PC-3 (cell line): Measurements from ENCODE around the gene GPD2. TPM values are rescaled to one million over a fixed set of nuclear protein-coding genes. Genes with fewer than 3 reads are reported as not detected.

ENCODE experiments used
- ATAC-seq: fragments of 200-7000 bp; cut with Tn5 transposase; 2 replicates; pipeline ENCODE4 v1.9.1; 2020; ENCODE audit warnings: mild to moderate bottlenecking, moderate library complexity
- BruUV-seq: library from RNA; stranded (reverse); fragments of 400-500 nt; replicated peaks from 2 replicates; lab custom pipeline; 2021; lab: Mats Ljungman, UMichigan
- CTCF ChIA-PET: fragments of 300-600 bp; sonication (Branson Sonifier 250); formaldehyde crosslinking; loops from one replicate; lab custom pipeline; 2022; ENCODE audit warnings: antibody characterized with exemption; lab: Charles Lee
- POLR2A ChIA-PET: fragments of 300-600 bp; sonication (Branson Sonifier 250); formaldehyde crosslinking; loops from one replicate; lab custom pipeline; 2022; ENCODE audit warnings: antibody characterized with exemption; ENCODE audit not compliant: unreplicated experiment; lab: Charles Lee
- DNase-seq: peaks from one replicate; pipeline ENCODE4 v3.0.0-alpha.2; 2015
- H2AFZ ChIP-seq: fragments of 300-600 bp; sonication (generic); 2 replicates; pipeline ENCODE4 v1.6.0; 2016; ENCODE audit warnings: antibody characterized with exemption, low read length
- H3F3A ChIP-seq: fragments of 300-600 bp; sonication (generic); one replicate; pipeline ENCODE4 v1.6.0; 2017; ENCODE audit warnings: antibody characterized with exemption, low read length, control low read depth, mild to moderate bottlenecking; ENCODE audit not compliant: unreplicated experiment
- H3K27ac ChIP-seq: fragments of 300-600 bp; sonication (generic); 2 replicates; pipeline ENCODE4 v1.5.1; 2016; ENCODE audit warnings: mild to moderate bottlenecking, low read length
- H3K27me3 ChIP-seq: fragments of 300-600 bp; sonication (generic); 2 replicates; pipeline ENCODE4 v1.6.1; 2016; ENCODE audit warnings: low read length, mixed read lengths
- H3K36me3 ChIP-seq: fragments of 300-600 bp; sonication (generic); 2 replicates; pipeline ENCODE4 v1.6.1; 2016; ENCODE audit warnings: low read depth, mixed run types, low read length, mixed read lengths
- H3K4me1 ChIP-seq: fragments of 300-600 bp; sonication (generic); 2 replicates; pipeline ENCODE4 v1.5.1; 2016; ENCODE audit warnings: low read length; ENCODE audit not compliant: insufficient read depth
- H3K4me2 ChIP-seq: fragments of 300-600 bp; sonication (generic); 2 replicates; pipeline ENCODE4 v1.6.0; 2016; ENCODE audit warnings: low read length
- H3K4me3 ChIP-seq: fragments of 300-600 bp; sonication (generic); 2 replicates; pipeline ENCODE4 v1.5.1; 2016; ENCODE audit warnings: mild to moderate bottlenecking, low read length, mixed read lengths
- H3K79me2 ChIP-seq: fragments of 300-600 bp; sonication (generic); 2 replicates; pipeline ENCODE4 v1.6.1; 2017; ENCODE audit warnings: low read length, mixed read lengths
- H3K9ac ChIP-seq: fragments of 300-600 bp; sonication (generic); 2 replicates; pipeline ENCODE4 v1.6.0; 2016; ENCODE audit warnings: mild to moderate bottlenecking, low read length
- H3K9me2 ChIP-seq: fragments of 300-600 bp; sonication (generic); replicated peaks from 2 replicates; pipeline ENCODE4 v1.6.1; 2016; ENCODE audit warnings: mixed run types, low read length, mixed read lengths
- H3K9me3 ChIP-seq: fragments of 300-600 bp; sonication (generic); 2 replicates; pipeline ENCODE4 v1.6.1; 2016; ENCODE audit warnings: low read length, mixed read lengths
- H4K20me1 ChIP-seq: fragments of 300-600 bp; sonication (generic); 2 replicates; pipeline ENCODE4 v1.6.1; 2016; ENCODE audit warnings: low read length, mixed read lengths
- CTCF ChIP-seq: fragments of 300-600 bp; sonication (generic); conservative IDR thresholded peaks from 2 replicates; pipeline ENCODE4 v1.5.1; 2017; ENCODE audit warnings: antibody characterized with exemption, low read depth, mild to moderate bottlenecking, low read length
- EZH2 ChIP-seq: fragments of 300-600 bp; sonication (generic); IDR thresholded peaks from one replicate; pipeline ENCODE4 v1.6.1; 2017; ENCODE audit warnings: antibody characterized with exemption, mild to moderate bottlenecking, low read length; ENCODE audit not compliant: unreplicated experiment
- EZH2phosphoT487 ChIP-seq: fragments of 300-600 bp; sonication (generic); IDR thresholded peaks from 2 replicates; pipeline ENCODE4 v1.6.1; 2018; ENCODE audit warnings: mild to moderate bottlenecking, antibody characterized with exemption, low read length, borderline replicate concordance
- intact Hi-C: fragments of 100-400 bp; cut with micrococcal nuclease; formaldehyde crosslinking; loops from 2 replicates; pipeline ENCODE4 v1.9.0; 2023
- total RNA-seq: library from RNA; depleted of rRNA; stranded (reverse); fragments of >200 nt; gene quantifications from 2 replicates; pipeline ENCODE4 v1.2.3, GENCODE V29; 2014

The GPD2 gene
- total RNA-seq, 1 experiment from 2014 or later, result 107 TPM

DNA sequence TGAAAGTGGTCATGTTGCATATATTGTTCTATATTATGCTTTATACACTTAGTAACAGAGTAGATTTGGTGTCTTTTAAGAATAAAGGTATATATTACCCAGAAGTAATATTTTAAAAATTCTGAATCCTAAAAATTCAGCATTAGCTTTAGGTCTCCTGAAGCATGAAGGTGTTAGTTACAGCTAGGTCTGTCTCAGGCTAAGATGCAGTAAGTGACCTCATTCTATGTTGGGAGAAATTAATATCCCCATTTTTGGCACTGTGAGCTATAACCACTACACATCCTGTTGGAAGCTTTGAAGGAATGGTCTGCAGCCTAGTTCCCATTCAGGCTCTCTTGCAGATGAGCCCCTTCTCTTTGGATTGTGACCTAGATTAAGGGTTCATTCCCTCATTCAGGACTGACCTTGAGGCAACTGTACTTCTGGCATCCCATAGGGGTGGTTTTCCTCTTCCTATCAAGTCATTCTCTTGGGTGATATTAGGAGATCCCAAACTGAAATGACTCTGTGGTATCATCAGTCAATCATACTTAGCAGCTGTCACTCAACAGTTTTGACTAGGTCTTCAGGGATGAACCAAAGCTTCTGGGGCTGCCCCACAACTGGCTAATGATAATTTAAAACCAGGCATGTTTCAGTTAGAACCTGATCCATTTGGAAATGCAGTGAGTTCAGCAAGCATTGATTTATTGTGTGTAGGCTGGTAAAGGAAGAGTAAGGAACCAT, 117.7 kb downstream of the GPD2 start:
- no TSS peak for BruUV-seq
- peaks cover 4% of the 10 kb centered on the region; the same call in 1 of the 2 replicates for H3K36me3 ChIP-seq
- H3K27ac ChIP-seq, result no peak overlapping the region
- no peaks in the 10 kb centered on the region for H3F3A ChIP-seq
- no peak overlapping the region for H3K4me2 ChIP-seq
- H3K9me3 ChIP-seq, result no peaks in the 10 kb centered on the region
- ATAC-seq (no peak), DNase-seq (no peak)
- intact Hi-C loops, result no loop called here
- no peak overlapping the region for H2AFZ ChIP-seq
- no peaks in the 10 kb centered on the region for H3K4me1 ChIP-seq
- H3K9me2 ChIP-seq, result no peaks in the 10 kb centered on the region
- CTCF ChIA-PET, result no interaction called here
- no peaks in the 10 kb centered on the region for H4K20me1 ChIP-seq
- POLR2A ChIA-PET, result no interaction called here
- TF ChIP-seq EZH2phosphoT487, result no peak
- TF ChIP-seq CTCF, result no peak
- TF ChIP-seq EZH2, result no peak
- no peak overlapping the region for H3K4me3 ChIP-seq
- H3K79me2 ChIP-seq, result no peaks in the 10 kb centered on the region
- no peaks in the 10 kb centered on the region for H3K27me3 ChIP-seq
- no peak overlapping the region for H3K9ac ChIP-seq

DNA sequence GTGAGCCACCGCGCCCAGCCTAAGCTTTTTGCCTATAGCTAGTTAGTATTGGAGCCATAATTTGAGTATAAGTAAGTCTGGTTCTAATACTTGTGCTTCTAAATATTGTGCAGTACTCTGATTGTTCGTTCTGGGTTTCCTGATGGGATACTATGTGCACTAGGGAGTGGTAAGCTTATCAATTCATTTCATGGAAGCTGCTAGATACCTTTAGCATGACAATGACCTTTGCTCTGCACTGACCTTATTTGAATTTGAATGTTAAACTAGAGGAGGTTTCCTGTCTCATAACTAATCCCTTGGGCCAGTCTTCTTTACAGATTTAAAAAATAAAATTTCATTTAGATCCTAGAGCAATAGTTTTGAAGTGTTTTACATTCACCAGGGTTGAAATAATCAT, 125.1 kb downstream of the GPD2 start:
- DNase-seq (no peak), ATAC-seq (no peak)
- H3K27ac ChIP-seq, result no peak overlapping the region
- TF ChIP-seq EZH2 (no peak), CTCF (no peak), EZH2phosphoT487 (no peak)
- no peaks in the 10 kb centered on the region for H4K20me1 ChIP-seq
- H3F3A ChIP-seq, result no peaks in the 10 kb centered on the region
- POLR2A ChIA-PET, result no interaction called here
- no peaks in the 10 kb centered on the region for H3K9me2 ChIP-seq
- no peak overlapping the region for H3K9ac ChIP-seq
- no peaks in the 10 kb centered on the region for H3K79me2 ChIP-seq
- H3K9me3 ChIP-seq, result no peaks in the 10 kb centered on the region
- no peak overlapping the region for H2AFZ ChIP-seq
- H3K27me3 ChIP-seq, result no peaks in the 10 kb centered on the region
- intact Hi-C loops, result no loop called here
- H3K36me3 ChIP-seq, result peaks cover 7% of the 10 kb centered on the region; the same call in 1 of the 2 replicates
- CTCF ChIA-PET, result no interaction called here
- H3K4me1 ChIP-seq, result no peaks in the 10 kb centered on the region
- H3K4me3 ChIP-seq, result no peak overlapping the region
- BruUV-seq, result no TSS peak
- H3K4me2 ChIP-seq, result no peak overlapping the region

DNA sequence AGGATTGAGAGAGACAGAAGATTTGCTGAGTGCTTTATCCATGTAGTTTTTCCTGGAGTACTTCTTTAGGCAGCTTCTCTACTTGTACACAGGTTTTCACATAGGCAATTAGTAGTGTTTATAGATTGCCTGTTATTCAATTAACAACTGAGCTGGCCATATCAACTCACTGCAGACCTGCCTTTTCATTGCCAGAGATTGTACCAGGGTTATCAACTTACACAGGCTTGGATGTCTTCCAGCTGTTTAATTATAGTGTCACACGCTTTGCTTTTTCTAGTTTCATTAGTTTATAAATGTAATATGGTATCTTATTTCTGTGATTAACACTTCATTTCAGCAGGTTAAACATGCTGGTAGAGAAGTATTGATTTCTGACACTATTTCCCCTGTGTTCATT, 125.9 kb downstream of the GPD2 start:
- POLR2A ChIA-PET, result no interaction called here
- H4K20me1 ChIP-seq, result no peaks in the 10 kb centered on the region

More for the DNA sequence above, 125.9 kb downstream of the GPD2 start:
- intact Hi-C loops, result no loop called here
- Histone ChIP-seq H3K27me3 (no peaks in the 10 kb centered on the region), H3K9me3 (no peaks in the 10 kb centered on the region), H3K9me2 (no peaks in the 10 kb centered on the region), H3K27ac (no peak overlapping the region), H3K79me2 (no peaks in the 10 kb centered on the region), H3K36me3 (peaks cover 7% of the 10 kb centered on the region; the same call in 1 of the 2 replicates), H3K4me3 (no peak overlapping the region), H3K4me2 (no peak overlapping the region), H3F3A (no peaks in the 10 kb centered on the region), H3K9ac (no peak overlapping the region), H2AFZ (no peak overlapping the region), H3K4me1 (no peaks in the 10 kb centered on the region)
- TF ChIP-seq EZH2 (no peak), EZH2phosphoT487 (no peak), CTCF (no peak)
- BruUV-seq, result no TSS peak
- DNase-seq (no peak), ATAC-seq (no peak)
- CTCF ChIA-PET, result no interaction called here
